GM18907 (cell line): Measurements from ENCODE around the gene HAS3.

Experiments
- ATAC-seq: cut with Tn5 transposase; IDR thresholded peaks from one replicate; pipeline ENCODE4 v1.9.1; 2021; ENCODE audit warnings: mild to moderate bottlenecking, moderate library complexity; ENCODE audit not compliant: unreplicated experiment

HAS3 gene

DNA sequence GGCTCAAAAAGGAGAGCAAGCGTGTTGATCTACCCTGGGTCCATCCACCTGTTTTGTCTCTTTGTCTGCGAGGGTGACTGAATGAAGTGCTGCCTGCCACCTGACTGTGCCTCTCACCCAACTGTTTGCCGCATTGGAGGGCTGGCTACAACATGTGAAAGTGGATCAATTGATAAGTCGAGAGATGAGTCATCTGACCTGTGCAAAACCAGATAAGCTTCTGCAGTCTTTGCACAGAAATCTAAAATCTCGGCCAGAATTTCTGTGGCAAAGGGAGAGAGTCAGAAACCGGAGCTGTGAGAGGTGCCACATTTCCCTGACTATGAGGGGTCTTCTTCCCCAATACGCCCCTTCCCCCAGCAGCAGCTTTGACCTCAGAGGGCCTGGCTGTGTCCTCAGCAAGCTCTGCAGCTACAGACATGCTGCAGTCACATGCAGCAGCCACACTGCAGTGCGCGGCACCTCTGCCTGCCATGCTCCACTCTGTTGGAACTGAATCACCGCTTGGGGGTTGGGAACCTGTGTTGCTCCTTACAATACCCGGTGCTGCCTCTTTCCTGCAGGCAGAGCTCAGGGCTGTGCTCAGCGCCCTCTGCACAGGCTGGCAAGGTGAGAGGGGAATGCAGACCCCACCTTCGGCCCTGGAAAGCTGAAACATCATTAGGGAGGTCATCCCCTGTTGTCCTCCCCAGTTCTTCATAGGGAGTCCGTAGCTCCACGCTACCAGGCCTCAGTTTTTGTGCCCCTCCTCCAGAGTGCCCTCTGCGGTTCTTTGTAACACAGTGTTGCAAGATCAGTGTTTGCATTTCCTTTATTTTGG, 16.2 kb upstream of the HAS3 start:
- ATAC-seq, result no peak

DNA sequence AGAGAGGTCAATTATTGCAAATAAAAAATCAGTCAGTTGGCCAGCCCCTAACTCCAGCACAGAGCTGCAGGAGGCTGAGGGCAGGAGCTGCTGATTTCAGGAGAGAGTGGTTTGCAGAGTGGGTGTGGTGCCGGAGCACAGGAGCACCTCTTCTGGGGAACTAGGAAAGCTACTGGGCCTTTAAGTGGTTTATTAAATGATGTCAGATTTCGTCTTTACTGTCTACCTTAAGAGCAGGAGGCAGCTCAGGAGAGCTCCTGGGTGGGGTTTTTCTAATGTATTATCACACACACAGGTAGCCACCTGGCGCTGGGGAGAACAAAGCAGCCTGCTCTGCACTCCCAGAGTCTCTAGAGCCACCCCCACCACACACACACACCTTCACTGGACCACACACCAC, 11.5 kb upstream of the HAS3 start:
- no peak for ATAC-seq

DNA sequence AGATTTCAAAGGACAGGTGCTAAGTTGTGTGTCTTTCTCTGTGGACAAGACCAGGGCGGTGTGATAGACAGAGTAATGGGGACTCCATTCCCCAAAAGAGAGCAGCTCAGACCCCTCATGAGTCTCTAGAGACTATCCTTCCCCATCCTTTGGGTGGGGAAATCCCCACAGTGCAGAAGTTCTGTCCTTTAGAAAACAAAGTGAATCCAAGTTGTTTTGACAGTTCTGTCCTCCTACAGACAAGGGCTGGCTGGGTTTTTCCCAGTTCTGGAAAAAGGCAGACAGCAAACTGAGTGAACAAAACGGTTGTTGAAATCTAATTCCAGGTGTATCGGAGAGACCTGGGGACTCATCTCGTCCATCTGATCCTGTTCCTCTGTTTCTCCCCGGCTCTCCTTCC, 11.0 kb upstream of the HAS3 start:
- no peak for ATAC-seq

DNA sequence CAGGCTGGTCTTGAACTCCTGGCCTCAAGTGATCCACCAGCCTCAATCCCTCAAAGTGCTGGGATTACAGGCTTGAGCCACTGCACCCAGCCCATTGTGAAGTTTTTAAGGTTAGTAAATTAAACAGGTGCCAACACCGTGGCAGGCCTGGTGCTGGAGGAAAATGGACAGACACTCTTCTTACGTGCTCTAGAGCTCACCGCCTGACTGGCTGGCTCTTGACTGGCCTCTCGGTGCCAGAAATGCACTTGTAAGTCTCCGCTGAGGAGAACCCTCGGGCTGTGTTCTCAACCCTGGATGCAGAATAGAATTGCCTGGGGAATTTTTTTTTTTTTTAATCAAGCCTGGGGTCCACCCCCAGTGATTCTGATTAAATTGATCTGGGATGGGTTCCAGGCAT, 10.3 kb upstream of the HAS3 start:
- no peak for ATAC-seq

DNA sequence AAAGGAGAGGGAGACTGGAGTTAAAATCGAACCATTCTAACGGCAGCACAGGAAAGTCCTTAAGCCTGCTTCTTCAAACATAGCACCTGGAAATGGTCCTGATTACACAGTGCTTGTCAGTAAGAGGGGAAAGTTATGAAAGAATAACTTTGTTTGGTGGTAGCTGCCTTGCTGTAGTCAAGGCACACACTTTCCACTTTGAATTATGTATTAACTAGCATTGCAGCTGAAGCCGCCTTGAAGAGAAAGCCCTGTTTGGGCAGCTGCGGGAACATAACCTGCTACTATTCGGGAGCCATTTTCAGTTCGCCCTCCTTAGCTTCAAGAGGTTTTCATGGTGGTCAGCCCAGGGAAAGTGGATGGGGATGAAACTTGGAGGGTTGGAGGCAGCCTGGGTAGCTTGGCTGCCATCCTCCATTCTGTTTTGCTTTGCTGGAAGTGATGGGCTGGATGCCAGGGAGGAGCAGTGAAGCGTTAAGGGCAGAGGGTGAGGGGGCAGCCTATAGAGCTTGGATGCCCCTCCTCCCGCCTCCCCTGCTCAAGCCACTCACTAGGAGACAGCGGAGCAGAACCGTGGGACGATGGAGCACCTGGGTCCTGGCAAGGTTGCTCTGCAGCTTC, 5.3 kb upstream of the HAS3 start:
- no peak for ATAC-seq

DNA sequence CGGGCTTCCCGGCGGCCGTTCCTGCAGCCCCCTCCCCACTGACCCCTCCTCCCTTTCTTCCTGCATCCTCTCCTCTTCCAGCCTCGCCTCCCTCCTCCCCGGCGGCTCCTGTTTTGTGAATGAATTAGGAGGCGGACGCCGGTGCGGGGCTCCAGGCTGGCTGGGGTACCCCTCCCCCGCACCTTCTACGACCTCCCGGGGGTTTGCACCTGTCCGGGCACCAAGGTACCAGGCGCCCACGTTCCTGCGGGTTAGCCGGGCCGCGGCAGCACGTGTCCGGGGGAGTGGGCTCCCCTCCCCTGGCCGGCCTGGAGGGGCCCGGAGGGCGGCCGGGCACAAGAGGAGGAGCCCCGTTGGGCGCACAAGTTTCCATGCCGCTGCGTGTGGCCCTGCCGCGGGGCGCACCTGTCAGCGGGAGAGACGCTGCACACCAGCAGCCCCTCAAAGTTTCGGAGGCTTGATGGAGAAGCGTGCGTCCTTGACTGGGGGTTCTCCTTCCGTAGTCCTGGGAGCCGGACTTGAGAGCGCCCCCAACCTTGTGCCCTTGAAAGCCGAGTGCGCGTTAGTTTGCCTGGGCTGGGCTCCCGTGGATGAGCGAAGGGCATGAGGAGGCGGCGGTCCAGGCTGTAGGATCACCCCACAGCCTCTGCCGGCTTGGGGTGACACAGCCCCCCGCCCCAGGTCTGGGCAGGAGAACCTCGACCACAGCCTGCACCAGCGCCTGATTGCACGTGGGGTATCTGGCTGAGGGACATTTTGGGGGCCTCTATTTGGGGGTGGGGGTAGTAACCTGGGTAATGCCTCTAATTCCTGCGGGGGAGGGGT, 1.2 kb downstream of the HAS3 start:
- no peak for ATAC-seq

DNA sequence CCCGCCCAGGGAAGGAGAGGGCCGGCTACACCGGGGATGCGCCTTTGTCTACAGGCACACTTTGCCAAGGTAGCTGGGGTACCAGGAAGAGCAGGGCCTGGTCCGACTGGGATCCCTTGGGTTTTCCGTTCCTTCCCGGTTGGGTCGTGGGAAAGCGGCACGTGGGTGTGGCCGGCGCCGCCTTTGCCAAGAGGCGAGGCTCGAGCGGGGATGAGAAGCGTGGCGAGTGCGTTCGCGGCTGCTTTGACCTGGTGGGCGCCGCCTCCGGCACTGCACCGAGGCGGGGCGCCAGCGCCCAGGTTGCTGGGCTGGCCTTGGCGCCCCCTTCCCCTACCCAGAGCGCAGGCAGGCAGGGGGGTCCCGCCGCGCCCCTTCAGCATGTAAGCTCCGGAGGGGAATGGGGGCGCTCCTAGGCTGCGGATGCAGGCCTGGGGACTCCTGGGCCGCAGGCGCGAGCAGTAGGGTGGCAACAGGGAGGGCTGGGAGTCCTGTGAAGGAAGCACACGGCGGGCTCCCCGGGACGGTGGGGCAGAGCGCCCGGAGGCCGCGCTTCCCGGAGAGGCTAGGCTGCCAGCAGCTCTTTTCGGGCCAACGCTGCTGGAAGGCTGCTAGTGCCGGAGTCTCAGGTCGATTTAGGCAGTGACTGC, 2.0 kb downstream of the HAS3 start:
- ATAC-seq, result no peak

DNA sequence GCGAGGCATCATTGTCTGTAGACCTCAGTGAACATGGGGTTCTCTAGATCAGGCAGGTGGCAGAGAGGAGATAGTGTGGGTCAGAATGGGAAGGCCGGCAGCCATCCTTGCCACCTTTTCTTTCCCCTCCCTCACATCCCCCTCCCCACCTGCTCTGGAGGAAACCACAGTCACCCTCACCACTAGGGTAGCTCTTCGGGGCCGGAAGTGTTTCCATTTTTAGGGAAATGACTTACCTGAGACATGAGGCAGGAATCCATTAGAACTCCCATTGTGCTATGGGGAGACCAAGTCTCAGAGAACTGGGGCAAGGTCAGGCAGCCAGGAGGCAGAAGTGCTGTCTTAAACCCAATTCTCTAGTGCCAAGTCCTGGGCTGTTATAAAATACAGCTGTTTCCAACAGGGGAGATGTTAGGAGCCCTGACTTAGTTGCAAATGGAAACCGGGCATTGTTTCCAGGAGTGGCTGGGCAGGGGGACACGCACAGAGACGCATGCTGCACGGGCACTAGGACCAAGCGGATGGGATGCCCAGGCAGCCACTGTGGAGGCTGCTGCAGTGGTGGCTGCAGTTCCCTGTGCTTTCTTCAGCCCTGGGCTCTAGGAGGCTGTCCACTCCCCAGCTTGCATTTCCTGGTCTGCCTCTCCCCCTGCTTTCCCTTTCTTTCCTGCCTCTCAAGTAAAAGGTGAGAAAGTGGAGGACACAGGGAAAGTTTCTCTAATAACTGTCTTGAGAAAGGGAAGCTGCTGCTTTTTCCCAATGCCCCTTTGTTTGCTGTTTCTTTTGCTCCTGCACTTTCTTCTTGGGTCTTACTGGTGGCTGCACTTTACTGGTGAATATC, 2.8 kb downstream of the HAS3 start:
- no peak for ATAC-seq

DNA sequence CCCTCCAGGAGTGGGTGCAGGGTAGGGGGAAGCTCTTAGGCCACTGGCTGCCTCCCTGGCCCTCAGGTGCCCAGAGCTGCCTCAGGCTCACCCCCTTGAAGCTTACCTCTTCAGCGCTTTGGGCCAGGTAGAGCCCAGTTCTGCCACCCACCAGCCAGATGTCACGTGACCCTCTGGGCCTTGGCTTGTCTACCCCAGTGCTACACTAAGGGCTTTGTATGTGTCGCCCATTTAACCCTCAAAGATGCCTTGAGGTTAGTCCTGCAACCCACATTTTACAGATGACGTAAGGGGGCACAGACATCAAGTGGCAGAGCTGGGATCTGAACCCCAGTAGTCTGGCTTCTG, 3.4 kb downstream of the HAS3 start:
- ATAC-seq, result no peak

DNA sequence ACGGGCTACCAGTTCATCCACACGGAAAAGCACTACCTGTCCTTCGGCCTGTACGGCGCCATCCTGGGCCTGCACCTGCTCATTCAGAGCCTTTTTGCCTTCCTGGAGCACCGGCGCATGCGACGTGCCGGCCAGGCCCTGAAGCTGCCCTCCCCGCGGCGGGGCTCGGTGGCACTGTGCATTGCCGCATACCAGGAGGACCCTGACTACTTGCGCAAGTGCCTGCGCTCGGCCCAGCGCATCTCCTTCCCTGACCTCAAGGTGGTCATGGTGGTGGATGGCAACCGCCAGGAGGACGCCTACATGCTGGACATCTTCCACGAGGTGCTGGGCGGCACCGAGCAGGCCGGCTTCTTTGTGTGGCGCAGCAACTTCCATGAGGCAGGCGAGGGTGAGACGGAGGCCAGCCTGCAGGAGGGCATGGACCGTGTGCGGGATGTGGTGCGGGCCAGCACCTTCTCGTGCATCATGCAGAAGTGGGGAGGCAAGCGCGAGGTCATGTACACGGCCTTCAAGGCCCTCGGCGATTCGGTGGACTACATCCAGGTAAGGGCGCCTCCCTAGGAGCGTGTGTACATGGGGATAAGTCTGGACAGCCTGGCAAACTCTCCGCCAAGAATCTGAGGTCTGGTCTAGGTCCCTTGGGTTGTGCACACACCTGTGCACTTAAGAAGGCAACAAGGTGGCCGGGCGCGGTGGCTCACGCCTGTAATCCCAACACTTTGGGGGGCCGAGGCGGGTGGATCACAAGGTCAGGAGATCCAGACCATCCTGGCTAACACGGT, 4.2 kb downstream of the HAS3 start:
- ATAC-seq, result no peak

DNA sequence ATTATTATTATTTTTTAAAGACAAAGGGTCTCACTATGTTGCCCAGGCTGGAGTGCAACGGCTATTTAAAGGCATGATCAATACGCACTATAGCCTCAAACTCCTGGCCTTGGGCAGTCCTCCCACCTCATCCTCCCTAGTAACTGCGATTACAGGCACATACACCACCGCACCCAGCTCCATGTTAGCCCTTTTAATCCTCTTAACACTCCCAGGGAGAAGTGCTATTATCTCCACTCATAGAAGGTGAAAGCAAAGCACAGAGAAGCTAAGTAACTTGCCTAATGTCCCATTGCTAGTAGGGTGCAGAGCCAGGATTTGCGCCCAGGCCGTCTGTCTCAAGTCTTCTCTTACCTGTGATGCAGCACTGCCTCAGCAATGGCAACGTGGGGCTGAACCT, 5.0 kb downstream of the HAS3 start:
- ATAC-seq, result no peak

DNA sequence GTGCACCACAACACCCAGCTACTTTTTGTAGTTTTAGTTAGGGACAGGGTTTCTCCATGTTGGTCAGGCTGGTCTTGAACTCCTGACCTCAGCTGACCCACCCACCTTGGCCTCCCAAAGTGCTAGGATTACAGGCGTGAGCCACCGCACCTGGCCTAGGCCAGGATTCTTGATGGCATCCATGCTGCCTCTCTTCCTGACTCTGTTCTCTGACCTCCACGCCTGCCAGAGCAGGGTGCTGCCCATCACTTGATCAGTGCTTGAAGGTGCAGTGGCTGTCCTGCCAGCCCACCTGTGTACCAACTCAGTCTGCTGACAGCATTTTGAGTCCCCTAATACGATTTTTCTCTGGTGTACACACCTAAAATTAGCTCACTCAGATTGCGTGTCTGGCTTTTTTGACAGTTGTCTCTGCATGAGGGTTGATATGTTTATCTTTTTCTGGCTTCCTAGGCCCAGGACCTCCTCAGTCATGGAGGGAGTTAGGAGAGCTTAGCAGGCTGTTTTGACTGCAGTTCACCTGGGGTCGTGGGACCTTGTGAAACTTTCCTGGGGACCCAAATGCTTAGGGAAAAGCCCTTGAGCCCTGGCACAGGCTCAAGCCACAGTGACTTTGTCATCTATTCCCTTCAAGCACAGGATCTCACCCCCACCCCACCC, 5.9 kb downstream of the HAS3 start:
- no peak for ATAC-seq

DNA sequence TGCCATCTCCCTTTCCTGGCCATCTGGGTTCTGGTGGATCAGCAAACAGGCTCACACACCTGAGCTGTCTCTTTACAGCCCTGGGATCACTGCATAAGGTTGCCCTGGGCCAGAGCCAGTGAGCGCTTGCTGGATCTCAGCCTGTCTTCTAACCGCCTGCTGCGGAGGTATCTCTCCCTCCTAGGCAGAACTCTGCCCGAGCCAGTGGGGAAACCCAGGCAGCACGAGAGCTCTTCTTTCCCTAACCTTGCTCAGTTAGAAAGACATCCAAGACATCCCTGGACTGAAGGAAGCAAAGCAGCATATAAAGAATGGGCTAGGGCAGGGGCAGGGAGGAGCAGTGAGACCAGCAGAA, 6.4 kb downstream of the HAS3 start:
- ATAC-seq, result no peak

DNA sequence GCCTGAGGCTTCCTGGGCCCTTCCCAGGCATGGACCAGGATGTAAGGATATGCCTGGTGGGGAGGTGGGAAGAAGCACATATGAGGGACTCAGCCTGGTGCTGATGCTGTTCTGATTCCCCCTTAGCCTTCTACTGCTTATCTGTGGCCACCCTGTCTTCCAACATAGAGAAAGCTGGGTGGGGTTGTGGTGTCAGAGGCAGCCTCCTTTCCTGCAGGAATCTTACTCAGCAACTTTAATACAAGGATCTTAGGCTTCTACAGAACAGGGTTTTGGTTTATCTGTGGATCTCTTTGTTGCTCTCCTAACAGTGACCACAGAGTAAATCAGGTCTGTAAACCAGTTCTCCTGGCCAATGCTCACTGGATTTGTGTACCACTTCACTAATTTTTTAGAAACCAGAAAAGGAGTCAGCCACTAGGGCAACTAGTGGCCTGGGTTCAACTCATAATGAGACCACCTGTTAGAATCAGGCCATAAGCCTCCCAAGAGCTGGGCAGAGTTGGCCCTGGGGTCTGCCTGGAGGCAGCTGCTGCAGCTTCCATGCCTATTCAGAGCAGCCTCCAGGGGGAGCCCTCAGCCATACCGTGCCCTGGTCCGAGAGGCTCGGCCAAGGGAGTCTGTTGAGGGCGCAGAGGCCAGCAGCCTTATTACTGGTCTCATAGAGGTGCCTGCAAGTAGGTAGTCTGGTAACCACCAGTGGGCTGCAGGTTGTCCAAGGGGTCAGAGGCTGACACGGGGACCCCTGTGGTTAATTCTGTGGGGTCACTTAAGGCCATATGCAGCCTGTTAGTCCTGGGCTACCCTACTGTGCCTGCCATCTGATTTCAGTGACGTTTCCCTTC, 7.1 kb downstream of the HAS3 start:
- ATAC-seq, result no peak

DNA sequence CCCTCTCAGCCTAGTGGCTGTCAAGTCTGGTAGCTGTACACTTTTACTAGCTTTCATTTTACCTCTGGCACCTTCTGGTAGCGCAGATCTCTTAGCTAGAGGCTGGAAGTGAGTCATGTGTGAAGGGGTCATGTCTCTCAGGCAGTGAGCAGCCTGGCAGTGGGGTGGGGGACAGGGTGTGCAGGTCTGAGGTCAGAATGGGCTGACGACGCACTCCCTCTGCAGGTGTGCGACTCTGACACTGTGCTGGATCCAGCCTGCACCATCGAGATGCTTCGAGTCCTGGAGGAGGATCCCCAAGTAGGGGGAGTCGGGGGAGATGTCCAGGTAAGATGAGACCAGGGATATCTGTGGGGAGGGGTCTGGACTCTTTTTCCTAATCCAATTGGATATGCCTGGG, 7.8 kb downstream of the HAS3 start:
- ATAC-seq, result no peak

DNA sequence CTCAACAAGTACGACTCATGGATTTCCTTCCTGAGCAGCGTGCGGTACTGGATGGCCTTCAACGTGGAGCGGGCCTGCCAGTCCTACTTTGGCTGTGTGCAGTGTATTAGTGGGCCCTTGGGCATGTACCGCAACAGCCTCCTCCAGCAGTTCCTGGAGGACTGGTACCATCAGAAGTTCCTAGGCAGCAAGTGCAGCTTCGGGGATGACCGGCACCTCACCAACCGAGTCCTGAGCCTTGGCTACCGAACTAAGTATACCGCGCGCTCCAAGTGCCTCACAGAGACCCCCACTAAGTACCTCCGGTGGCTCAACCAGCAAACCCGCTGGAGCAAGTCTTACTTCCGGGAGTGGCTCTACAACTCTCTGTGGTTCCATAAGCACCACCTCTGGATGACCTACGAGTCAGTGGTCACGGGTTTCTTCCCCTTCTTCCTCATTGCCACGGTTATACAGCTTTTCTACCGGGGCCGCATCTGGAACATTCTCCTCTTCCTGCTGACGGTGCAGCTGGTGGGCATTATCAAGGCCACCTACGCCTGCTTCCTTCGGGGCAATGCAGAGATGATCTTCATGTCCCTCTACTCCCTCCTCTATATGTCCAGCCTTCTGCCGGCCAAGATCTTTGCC, 9.0 kb downstream of the HAS3 start:
- ATAC-seq, result no peak

DNA sequence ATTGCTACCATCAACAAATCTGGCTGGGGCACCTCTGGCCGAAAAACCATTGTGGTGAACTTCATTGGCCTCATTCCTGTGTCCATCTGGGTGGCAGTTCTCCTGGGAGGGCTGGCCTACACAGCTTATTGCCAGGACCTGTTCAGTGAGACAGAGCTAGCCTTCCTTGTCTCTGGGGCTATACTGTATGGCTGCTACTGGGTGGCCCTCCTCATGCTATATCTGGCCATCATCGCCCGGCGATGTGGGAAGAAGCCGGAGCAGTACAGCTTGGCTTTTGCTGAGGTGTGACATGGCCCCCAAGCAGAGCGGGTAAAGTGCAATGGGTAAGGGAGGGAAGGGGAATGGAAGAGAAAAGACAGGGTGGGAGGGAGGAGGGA, 9.5 kb downstream of the HAS3 start:
- ATAC-seq, result no peak

DNA sequence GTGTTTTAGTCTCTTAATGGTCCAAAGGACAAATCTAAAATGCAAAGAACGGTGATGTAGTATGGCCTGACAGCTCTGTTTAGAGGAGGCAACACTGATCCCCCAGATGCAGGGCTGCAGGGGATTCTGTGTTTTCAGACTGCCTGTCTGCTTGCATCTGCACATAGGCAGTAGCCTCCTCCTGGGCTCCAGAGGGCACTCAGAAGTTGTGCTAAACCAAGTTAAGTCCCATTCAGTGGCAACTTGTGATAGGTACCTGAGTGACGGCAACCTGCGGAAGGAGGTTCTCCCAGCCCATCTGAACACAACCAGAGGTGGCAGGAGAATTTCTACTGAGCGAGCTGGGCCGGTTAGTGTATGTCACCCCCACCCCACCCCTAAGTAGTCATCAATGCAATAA, 9.9 kb downstream of the HAS3 start:
- ATAC-seq, result no peak
